ENCODE results near the gene ECHS1.

DNA sequence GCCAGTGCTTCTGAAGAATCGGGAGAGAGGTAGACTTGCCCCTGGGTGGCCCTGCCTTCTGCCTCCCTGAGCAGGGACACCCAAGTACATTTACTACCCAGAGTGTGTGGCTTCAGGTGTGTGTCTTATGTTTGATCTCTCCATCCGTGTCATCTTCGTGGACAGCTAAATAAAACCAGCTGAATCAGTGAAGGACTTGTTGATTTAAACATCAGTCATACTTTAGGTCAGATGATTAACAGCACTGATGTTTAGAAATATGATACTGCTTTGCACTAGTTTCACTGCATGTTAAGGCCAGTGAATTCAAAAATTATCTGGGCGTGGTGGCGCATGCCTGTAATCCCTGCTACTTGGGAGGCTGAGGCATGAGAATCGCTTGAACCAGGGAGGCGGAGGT lies 24.8 kb upstream of the ECHS1 start:
- TF ChIP-seq CTCF (IDR thresholded peaks at IDR 0.05) (no peak), YY1 (IDR thresholded peaks at IDR 0.05; ENCODE audit: low read depth) (no peak), ZBTB33 (IDR thresholded peaks at IDR 0.05; ENCODE audit: borderline replicate concordance, low read depth) (no peak), PBX3 (IDR thresholded peaks at IDR 0.05) (no peak), NFIC (IDR thresholded peaks at IDR 0.05; ENCODE audit: borderline replicate concordance) (no peak), EZH2phosphoT487 (IDR thresholded peaks at IDR 0.05; ENCODE audit: borderline replicate concordance, low read depth) (no peak), RAD21 (IDR thresholded peaks at IDR 0.05; ENCODE audit: low read length) (no peak), MXI1 (IDR thresholded peaks at IDR 0.05; ENCODE audit: low read depth, low read length) (no peak), TCF12 (IDR thresholded peaks at IDR 0.05) (no peak), CHD2 (IDR thresholded peaks at IDR 0.05; ENCODE audit: low read length, partially characterized antibody) (no peak), SMC3 (IDR thresholded peaks at IDR 0.05; ENCODE audit: low read depth, low read length) (no peak), TEAD4 (IDR thresholded peaks at IDR 0.05; ENCODE audit: borderline replicate concordance, insufficient read depth) (no peak)
